GM12878 (cell line): Measurements from ENCODE around the gene ETV6. TPM values are rescaled to one million over a fixed set of nuclear protein-coding genes. Genes with fewer than 3 reads are reported as not detected.

ENCODE experiments used
- ATAC-seq: fragments of 200-7000 bp; cut with Tn5 transposase; 3 replicates; pipeline ENCODE4 v1.9.1; 2020; ENCODE audit warnings: mild to moderate bottlenecking, moderate library complexity
- BruUV-seq: library from RNA; stranded (reverse); fragments of 400-500 nt; replicated peaks from 2 replicates; lab custom pipeline; 2021; lab: Mats Ljungman, UMichigan
- CTCF ChIA-PET: fragments of 300-600 bp; sonication (Branson Sonifier 250); formaldehyde crosslinking; extraction: SDS; loops from one replicate; lab custom pipeline; 2021; ENCODE audit warnings: inconsistent platforms; lab: Yijun Ruan, JAX
- POLR2A ChIA-PET: fragments of 350-600 bp; formaldehyde crosslinking; extraction: SDS; loops from one replicate; lab custom pipeline; 2021; ENCODE audit warnings: inconsistent platforms; lab: Charles Lee
- RAD21 ChIA-PET: fragments of 300-600 bp; sonication (Branson Sonifier 250); formaldehyde crosslinking; loops from one replicate; lab custom pipeline; 2023; ENCODE audit warnings: antibody characterized with exemption; ENCODE audit not compliant: unreplicated experiment; lab: Charles Lee
- SMC1A ChIA-PET: fragments of 300-600 bp; sonication (Branson Sonifier 250); formaldehyde crosslinking; loops from one replicate; lab custom pipeline; 2023; ENCODE audit not compliant: unreplicated experiment, uncharacterized antibody; lab: Charles Lee
- DNase-seq: peaks from one replicate; pipeline ENCODE4 v3.0.0-alpha.2; 2011; ENCODE audit warnings: low read depth, low spot score
- FAIRE-seq: peaks from 3 replicates; lab custom pipeline; 2011; peaks lifted over from hg19 to GRCh38; lab: Jason Lieb, UNC
- H2AFZ ChIP-seq: 2 replicates; pipeline ENCODE4 v1.6.0; 2011; ENCODE audit warnings: low read depth, low read length, control low read depth; ENCODE audit not compliant: control insufficient read depth
- H3K27ac ChIP-seq: 2 replicates; pipeline ENCODE4 v1.5.1; 2011; ENCODE audit warnings: control low read depth; ENCODE audit not compliant: control insufficient read depth, insufficient read depth
- H3K27me3 ChIP-seq, 2 experiments: replicated peaks in 1 of 2; 2 replicates each; pipeline versions ENCODE4 v1.6.0 to v1.6.1; 2011; ENCODE audit warnings: low read length in 1 of 2; ENCODE audit not compliant: control insufficient read depth in 2 of 2, insufficient read depth in 2 of 2
- H3K36me3 ChIP-seq, 2 experiments: 2 replicates each; pipeline ENCODE4 v1.5.1; 2011; ENCODE audit warnings: low read length in 1 of 2; ENCODE audit not compliant: control insufficient read depth in 2 of 2, insufficient read depth in 2 of 2
- H3K4me1 ChIP-seq: 2 replicates; pipeline ENCODE4 v1.6.1; 2011; ENCODE audit warnings: mild to moderate bottlenecking, low read length, moderate library complexity, mixed read lengths; ENCODE audit not compliant: control insufficient read depth, insufficient read depth
- H3K4me2 ChIP-seq: 2 replicates; pipeline ENCODE4 v1.6.0; 2011; ENCODE audit warnings: control low read depth; ENCODE audit not compliant: control insufficient read depth, insufficient read depth
- H3K4me3 ChIP-seq: fragments of 200-600 bp; sonication (generic); 2 replicates; pipeline ENCODE4 v1.5.1; 2016
- H3K79me2 ChIP-seq: 2 replicates; pipeline ENCODE4 v1.6.0; 2011; ENCODE audit warnings: low read length; ENCODE audit not compliant: control insufficient read depth, insufficient read depth
- H3K9ac ChIP-seq: 2 replicates; pipeline ENCODE4 v1.8.0; 2011; ENCODE audit warnings: low read length, control low read depth, mixed read lengths; ENCODE audit not compliant: control insufficient read depth, insufficient read depth
- H3K9me3 ChIP-seq: replicated peaks from 3 replicates; pipeline ENCODE4 v1.5.1; 2011; ENCODE audit warnings: mild to moderate bottlenecking, low read length; ENCODE audit not compliant: control insufficient read depth, insufficient read depth
- H4K20me1 ChIP-seq: 2 replicates; pipeline ENCODE4 v1.6.0; 2011; ENCODE audit not compliant: control insufficient read depth, insufficient read depth
- CBX5 ChIP-seq: sonication (generic); IDR thresholded peaks from 2 replicates; pipeline ENCODE4 v1.6.1; 2016; ENCODE audit warnings: low read depth, moderate library complexity, mild to moderate bottlenecking, inconsistent platforms
- E2F4 ChIP-seq: IDR thresholded peaks from 2 replicates; pipeline ENCODE4 v1.6.1; 2012; ENCODE audit warnings: low read depth, low read length, improper control_type of control experiment
- POLR2AphosphoS5 ChIP-seq: IDR thresholded peaks from 2 replicates; pipeline ENCODE4 v1.6.1; 2011; ENCODE audit warnings: mild to moderate bottlenecking, low read length, inconsistent platforms
- RELA ChIP-seq: fragments of 450-650 bp; IDR thresholded peaks from 2 replicates; pipeline ENCODE4 v1.8.0; 2014; ENCODE audit warnings: borderline replicate concordance; ENCODE audit not compliant: partially characterized antibody
- SMARCA5 ChIP-seq: fragments of 450-650 bp; IDR thresholded peaks from 2 replicates; pipeline ENCODE4 v1.6.1; 2017; ENCODE audit warnings: mild to moderate bottlenecking
- ZBTB33 ChIP-seq: fragments of 450-650 bp; IDR thresholded peaks from 2 replicates; pipeline ENCODE4 v1.6.1; 2017; ENCODE audit warnings: mild to moderate bottlenecking
- ZNF622 ChIP-seq: fragments of 450-650 bp; IDR thresholded peaks from 2 replicates; pipeline ENCODE4 v1.6.1; 2017; ENCODE audit warnings: mild to moderate bottlenecking, inconsistent platforms
- WGBS: methylation state at CpG from one replicate; pipeline ENCODE4 v1.1.6; 2016; ENCODE audit warnings: low lambda C conversion rate; ENCODE audit not compliant: insufficient replicate concordance, insufficient coverage; ENCODE audit errors: missing lambda C conversion rate; 5-methylcytosine and 5-hydroxymethylcytosine counted together
- in situ Hi-C: fragments of 300-500 bp; cut with MboI; formaldehyde crosslinking; loops from 9 replicates; pipeline ENCODE4 v1.14.3; 2018; ENCODE audit warnings: mixed read lengths
- intact Hi-C: fragments of 100-400 bp; cut with micrococcal nuclease; formaldehyde crosslinking; loops from one replicate; pipeline ENCODE4 v1.14.2; 2022; ENCODE audit not compliant: unreplicated experiment
- polyA plus RNA-seq, 11 experiments: library from polyadenylated mRNA; depleted of rRNA in 4 of 11; unstranded in 6 of 11; stranded (reverse) in 5 of 11; fragments of >200 nt; fragmentation: Nextera tagmentation in 4 of 11; fragmentation: Illumina TruSeq in 1 of 11; extraction: Ambion mirVana in 4 of 11; extraction: Trizol in 1 of 11; gene quantifications; 1 replicate in 1 of 11; 2 replicates in 10 of 11; pipeline versions ENCODE4 v1.2.1 to v1.2.3, GENCODE V29; 2011 to 2016; ENCODE audit warnings: inconsistent platforms in 2 of 11, missing spikeins in 2 of 11, low read depth in 1 of 11
- total RNA-seq, 4 experiments: library from RNA; depleted of rRNA in 3 of 4; stranded (reverse); fragments of >200 nt in 3 of 4; fragmentation: Illumina TruSeq in 1 of 4; extraction: Trizol in 1 of 4; gene quantifications; 2 replicates each; pipeline versions ENCODE4 v1.2.1 to v1.2.3, GENCODE V29; 2013 to 2021
- TF ChIP-seq, protein P1 (sequence below): IDR thresholded peaks from 2 replicates; pipeline ENCODE4 v1.6.1; 2012; ENCODE audit warnings: low read length, inconsistent platforms
- TF ChIP-seq, protein P2 (sequence below): fragments of 450-650 bp; formaldehyde crosslinking; IDR thresholded peaks from 2 replicates; pipeline ENCODE4 v1.4.0; 2022; ENCODE audit warnings: mild to moderate bottlenecking, moderate library complexity
- TF ChIP-seq, protein P3 (sequence below): fragments of 450-650 bp; IDR thresholded peaks from 2 replicates; pipeline ENCODE4 v1.6.1; 2017; ENCODE audit warnings: antibody characterized with exemption, mild to moderate bottlenecking, moderate library complexity

ETV6 gene
- total and polyA plus RNA-seq, 10 of the 15 experiments (the other 5 are each of a cell fraction or from before 2014, with no cell fraction given) = 6.6 to 74.8 (median 24.6) TPM

GRCh38 chr12:11822081-11822834 lies 172.8 kb downstream of the ETV6 start:
- Histone ChIP-seq H4K20me1 (no peaks in the 10 kb centered on the region), H3K79me2 (peaks cover 55% of the 10 kb centered on the region), H3K4me3 (peak overlapping the region; percentile 55; the same call in 1 of the 2 replicates), H3K27me3 (no peaks in the 10 kb centered on the region), H3K9ac (peak overlapping the region; percentile 63), H3K4me1 (peaks cover 42% of the 10 kb centered on the region), H2AFZ (no peak overlapping the region; the same call in 1 of the 2 replicates), H3K4me2 (peak overlapping the region; percentile 82), H3K9me3 (no peaks in the 10 kb centered on the region; the same call in 2 of the 3 replicates), H3K36me3 (peaks cover 9 to 18% of the 10 kb centered on the region in 2 experiments), H3K27ac (peak overlapping the region; percentile 83)
- intact Hi-C loops (no loop called here), in situ Hi-C loops (no loop called here)
- DNase-seq (peak; percentile 74), ATAC-seq (peak; percentile 82), FAIRE-seq (no peak)
- BruUV-seq = no TSS peak
- ChIA-PET CTCF (interaction anchor here (0.7 to 1.4 kb wide), 4 partner anchors 9 to 211 kb away, joined by 3 to 8 read pairs (median 4); no protein-coding TSS in a partner anchor), SMC1A (interaction anchor here (0.8 to 2.2 kb wide), 15 partner anchors 10 to 212 kb away, joined by 3 to 39 read pairs (median 6); no protein-coding TSS in a partner anchor), RAD21 (interaction anchor here (0.7 to 2.0 kb wide), 11 partner anchors 10 to 1430 kb away, joined by 3 to 10 read pairs (median 4); partner anchors contain the start of gene ETV6), POLR2A (interaction anchor here (0.5 to 1.5 kb wide), 11 partner anchors 8 to 109 kb away, joined by 3 to 14 read pairs (median 3); no protein-coding TSS in a partner anchor)
- WGBS = 28% methylated on average over 15 of the region's 15 CpGs
- TF ChIP-seq ZBTB33 = no peak
- peak; percentile 97 for TF ChIP-seq RELA
- 0 out of 2 replicates have a peak, but pooled peaks have one; percentile 48 for TF ChIP-seq CBX5
- TF ChIP-seq, protein P1, sequence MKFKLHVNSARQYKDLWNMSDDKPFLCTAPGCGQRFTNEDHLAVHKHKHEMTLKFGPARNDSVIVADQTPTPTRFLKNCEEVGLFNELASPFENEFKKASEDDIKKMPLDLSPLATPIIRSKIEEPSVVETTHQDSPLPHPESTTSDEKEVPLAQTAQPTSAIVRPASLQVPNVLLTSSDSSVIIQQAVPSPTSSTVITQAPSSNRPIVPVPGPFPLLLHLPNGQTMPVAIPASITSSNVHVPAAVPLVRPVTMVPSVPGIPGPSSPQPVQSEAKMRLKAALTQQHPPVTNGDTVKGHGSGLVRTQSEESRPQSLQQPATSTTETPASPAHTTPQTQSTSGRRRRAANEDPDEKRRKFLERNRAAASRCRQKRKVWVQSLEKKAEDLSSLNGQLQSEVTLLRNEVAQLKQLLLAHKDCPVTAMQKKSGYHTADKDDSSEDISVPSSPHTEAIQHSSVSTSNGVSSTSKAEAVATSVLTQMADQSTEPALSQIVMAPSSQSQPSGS = peak; percentile 70
- no peak for TF ChIP-seq SMARCA5
- no peak for TF ChIP-seq ZNF622
- TF ChIP-seq, protein P2, sequence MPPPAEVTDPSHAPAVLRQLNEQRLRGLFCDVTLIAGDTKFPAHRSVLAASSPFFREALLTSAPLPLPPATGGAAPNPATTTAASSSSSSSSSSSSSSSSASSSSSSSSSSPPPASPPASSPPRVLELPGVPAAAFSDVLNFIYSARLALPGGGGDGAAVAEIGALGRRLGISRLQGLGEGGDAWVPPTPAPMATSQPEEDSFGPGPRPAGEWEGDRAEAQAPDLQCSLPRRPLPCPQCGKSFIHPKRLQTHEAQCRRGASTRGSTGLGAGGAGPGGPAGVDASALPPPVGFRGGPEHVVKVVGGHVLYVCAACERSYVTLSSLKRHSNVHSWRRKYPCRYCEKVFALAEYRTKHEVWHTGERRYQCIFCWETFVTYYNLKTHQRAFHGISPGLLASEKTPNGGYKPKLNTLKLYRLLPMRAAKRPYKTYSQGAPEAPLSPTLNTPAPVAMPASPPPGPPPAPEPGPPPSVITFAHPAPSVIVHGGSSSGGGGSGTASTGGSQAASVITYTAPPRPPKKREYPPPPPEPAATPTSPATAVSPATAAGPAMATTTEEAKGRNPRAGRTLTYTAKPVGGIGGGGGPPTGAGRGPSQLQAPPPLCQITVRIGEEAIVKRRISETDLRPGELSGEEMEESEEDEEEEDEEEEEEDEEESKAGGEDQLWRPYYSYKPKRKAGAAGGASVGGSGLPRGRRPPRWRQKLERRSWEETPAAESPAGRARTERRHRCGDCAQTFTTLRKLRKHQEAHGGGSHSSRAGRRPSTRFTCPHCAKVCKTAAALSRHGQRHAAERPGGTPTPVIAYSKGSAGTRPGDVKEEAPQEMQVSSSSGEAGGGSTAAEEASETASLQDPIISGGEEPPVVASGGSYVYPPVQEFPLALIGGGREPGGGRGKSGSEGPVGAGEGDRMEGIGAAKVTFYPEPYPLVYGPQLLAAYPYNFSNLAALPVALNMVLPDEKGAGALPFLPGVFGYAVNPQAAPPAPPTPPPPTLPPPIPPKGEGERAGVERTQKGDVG (CRISPR knock-in tag) = no peak
- peak; percentile 84 for TF ChIP-seq POLR2AphosphoS5
- TF ChIP-seq, protein P3, sequence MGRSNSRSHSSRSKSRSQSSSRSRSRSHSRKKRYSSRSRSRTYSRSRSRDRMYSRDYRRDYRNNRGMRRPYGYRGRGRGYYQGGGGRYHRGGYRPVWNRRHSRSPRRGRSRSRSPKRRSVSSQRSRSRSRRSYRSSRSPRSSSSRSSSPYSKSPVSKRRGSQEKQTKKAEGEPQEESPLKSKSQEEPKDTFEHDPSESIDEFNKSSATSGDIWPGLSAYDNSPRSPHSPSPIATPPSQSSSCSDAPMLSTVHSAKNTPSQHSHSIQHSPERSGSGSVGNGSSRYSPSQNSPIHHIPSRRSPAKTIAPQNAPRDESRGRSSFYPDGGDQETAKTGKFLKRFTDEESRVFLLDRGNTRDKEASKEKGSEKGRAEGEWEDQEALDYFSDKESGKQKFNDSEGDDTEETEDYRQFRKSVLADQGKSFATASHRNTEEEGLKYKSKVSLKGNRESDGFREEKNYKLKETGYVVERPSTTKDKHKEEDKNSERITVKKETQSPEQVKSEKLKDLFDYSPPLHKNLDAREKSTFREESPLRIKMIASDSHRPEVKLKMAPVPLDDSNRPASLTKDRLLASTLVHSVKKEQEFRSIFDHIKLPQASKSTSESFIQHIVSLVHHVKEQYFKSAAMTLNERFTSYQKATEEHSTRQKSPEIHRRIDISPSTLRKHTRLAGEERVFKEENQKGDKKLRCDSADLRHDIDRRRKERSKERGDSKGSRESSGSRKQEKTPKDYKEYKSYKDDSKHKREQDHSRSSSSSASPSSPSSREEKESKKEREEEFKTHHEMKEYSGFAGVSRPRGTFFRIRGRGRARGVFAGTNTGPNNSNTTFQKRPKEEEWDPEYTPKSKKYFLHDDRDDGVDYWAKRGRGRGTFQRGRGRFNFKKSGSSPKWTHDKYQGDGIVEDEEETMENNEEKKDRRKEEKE = no peak
- TF ChIP-seq E2F4 = no peak
